Measurements from ENCODE around the gene FASLG.

DNA sequence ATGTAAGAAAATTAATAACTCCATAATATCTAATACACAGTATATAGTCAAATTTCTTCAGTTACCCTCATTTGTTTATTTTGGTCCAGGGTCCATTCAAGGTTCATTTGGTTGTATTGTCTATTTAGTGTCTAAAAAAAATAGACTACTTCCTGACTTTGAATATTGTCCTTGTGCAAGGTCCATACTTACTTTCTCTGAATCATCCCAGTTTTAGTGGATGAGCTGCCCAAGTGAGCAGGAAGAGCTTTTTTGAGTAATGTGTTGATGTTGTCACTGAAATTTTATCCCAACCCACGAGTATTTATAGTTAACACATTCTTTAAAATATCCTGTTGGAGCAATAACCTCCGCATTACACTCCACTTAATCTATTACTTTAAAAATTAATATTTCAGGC is 45.6 kb upstream of the FASLG start:
- no peak for TF ChIP-seq EZH2 (IDR thresholded peaks at IDR 0.05; ENCODE audit: borderline replicate concordance)
- TF ChIP-seq, protein P1, sequence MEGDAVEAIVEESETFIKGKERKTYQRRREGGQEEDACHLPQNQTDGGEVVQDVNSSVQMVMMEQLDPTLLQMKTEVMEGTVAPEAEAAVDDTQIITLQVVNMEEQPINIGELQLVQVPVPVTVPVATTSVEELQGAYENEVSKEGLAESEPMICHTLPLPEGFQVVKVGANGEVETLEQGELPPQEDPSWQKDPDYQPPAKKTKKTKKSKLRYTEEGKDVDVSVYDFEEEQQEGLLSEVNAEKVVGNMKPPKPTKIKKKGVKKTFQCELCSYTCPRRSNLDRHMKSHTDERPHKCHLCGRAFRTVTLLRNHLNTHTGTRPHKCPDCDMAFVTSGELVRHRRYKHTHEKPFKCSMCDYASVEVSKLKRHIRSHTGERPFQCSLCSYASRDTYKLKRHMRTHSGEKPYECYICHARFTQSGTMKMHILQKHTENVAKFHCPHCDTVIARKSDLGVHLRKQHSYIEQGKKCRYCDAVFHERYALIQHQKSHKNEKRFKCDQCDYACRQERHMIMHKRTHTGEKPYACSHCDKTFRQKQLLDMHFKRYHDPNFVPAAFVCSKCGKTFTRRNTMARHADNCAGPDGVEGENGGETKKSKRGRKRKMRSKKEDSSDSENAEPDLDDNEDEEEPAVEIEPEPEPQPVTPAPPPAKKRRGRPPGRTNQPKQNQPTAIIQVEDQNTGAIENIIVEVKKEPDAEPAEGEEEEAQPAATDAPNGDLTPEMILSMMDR (IDR thresholded peaks at IDR 0.05; ENCODE audit: poor library complexity): no peak

Measured in hepatocyte (in vitro differentiated cells).